Fibroblast of villous mesenchyme (primary cell): ENCODE measurements around the gene MYO16. TPM values are rescaled to one million over a fixed set of nuclear protein-coding genes. Genes with fewer than 3 reads are reported as not detected.

Experiments
- DNase-seq: peaks from one replicate; pipeline ENCODE4 v3.0.0-alpha.2; 2010; ENCODE audit warnings: low read depth
- H3K4me3 ChIP-seq: 2 replicates; pipeline ENCODE4 v1.5.1; 2011; ENCODE audit warnings: low read depth, mild to moderate bottlenecking, low read length
- total RNA-seq: library from RNA; depleted of rRNA; stranded (reverse); fragments of >200 nt; gene quantifications from 2 replicates; pipeline ENCODE4 v1.2.3, GENCODE V29; 2012
- TF ChIP-seq, protein P1 (sequence below): IDR thresholded peaks from 2 replicates; pipeline ENCODE4 v1.5.1; 2012; ENCODE audit warnings: low read depth, mild to moderate bottlenecking, low read length; ENCODE audit not compliant: insufficient read depth

The MYO16 gene
- total RNA-seq, 1 donor: 0.86 TPM

DNA sequence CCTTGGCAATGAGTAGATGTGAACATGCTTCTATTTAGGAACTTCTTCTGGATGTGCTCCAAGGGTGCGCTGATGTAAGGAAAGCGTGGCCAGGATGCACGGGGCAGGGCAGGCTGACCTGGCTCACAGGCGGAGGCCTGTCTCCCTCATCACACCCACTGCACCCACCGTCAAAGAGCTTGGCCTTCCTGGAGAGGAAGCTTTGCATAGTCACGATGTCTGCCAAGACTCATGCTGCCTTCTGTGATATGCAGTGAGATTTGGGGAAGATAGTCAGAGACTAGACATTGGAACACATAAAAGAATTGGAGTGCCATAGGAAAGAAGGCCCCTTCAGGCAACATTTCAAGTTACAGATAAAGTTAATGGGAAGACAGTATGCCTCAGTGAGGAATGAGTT is 82.0 kb downstream of the MYO16 start:
- TF ChIP-seq, protein P1, sequence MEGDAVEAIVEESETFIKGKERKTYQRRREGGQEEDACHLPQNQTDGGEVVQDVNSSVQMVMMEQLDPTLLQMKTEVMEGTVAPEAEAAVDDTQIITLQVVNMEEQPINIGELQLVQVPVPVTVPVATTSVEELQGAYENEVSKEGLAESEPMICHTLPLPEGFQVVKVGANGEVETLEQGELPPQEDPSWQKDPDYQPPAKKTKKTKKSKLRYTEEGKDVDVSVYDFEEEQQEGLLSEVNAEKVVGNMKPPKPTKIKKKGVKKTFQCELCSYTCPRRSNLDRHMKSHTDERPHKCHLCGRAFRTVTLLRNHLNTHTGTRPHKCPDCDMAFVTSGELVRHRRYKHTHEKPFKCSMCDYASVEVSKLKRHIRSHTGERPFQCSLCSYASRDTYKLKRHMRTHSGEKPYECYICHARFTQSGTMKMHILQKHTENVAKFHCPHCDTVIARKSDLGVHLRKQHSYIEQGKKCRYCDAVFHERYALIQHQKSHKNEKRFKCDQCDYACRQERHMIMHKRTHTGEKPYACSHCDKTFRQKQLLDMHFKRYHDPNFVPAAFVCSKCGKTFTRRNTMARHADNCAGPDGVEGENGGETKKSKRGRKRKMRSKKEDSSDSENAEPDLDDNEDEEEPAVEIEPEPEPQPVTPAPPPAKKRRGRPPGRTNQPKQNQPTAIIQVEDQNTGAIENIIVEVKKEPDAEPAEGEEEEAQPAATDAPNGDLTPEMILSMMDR: no peak
- DNase-seq: no peak
- H3K4me3 ChIP-seq: no peak overlapping the region

DNA sequence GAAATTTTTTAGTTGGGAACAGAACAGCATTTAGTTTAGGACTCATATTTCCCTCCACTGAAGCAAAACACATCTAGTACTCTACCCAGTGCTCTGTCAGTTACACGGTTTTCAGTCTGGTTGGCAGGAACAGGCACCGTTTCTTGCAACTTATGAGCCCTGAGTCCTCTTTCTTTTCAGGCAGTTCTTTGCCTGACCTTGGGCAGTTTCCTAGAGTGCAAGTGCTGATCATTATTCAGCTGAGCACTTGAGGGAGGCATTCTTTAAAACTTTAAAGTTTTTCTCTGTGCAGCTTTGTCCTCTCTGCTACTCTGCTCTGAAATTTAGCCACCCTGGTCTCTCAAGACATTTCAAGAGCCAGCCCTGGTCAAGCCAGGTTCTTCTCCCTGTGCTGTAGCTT is 96.1 kb downstream of the MYO16 start:
- TF ChIP-seq, protein P1: no peak
- H3K4me3 ChIP-seq: no peak overlapping the region
- no peak for DNase-seq

DNA sequence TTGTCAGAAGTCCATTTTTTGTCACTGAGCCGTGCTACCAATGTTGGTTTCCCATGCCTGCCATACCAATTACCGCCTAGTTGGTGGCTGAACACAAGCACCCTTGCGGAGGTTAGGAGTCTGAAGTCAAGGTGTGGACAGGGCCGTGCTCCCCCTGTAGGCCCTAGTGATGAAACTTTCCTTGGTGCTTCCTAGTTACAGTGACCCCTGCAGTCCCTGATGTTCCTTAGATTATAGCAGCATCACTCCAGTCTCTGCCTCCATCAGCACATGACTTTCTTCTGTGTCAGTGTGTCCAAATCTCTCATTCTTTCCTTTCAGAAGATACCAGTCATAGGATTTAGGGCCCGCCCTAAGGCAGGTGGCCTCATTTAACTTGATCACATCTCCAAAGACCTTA is 99.0 kb downstream of the MYO16 start:
- no peak for DNase-seq
- TF ChIP-seq, protein P1: no peak
- no peak overlapping the region for H3K4me3 ChIP-seq

DNA sequence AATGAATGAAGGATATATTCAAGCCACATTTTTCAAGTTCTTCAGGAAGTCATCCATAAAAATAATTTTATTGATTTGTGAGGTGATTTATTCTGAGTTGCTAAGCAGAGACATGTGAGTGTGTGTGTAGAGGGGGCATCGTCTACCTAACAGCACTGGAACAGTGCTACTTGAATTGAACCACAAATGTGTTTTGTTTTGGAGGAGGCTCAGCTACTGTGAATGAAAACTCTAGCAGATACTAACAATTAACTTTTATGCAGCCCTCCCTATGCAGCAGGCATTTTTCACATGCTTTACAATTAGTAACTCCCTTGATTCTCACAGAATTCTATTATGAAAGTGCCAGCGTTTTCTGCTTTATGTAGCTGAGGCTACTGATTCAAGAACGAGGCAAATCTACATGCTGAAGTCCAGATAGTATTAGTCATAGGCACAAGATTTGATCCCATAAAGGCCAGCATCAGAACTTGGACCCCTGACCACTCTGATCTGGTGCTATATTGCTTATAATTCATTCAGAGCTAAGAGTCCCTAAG is 103.7 kb downstream of the MYO16 start:
- no peak for DNase-seq
- TF ChIP-seq, protein P1: no peak
- no peak overlapping the region for H3K4me3 ChIP-seq

DNA sequence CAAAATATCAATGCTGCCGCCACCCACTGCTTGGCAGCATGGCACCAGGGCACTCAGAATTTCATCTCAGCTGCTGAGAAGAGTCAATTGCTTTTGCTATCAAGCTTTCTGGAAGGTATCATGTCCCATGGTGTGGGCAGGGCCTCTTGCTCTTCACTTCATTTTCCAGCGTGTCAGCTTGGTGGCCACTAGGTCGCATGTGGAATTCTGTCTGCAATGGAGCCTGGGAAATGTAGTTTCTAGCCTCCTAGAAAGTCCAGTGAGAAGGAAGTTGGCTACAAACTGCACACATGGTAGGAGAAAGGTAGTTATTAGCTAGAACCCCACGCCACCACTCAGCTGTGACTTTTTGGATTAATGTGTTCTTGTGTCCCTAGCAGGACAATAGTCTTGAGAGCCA is 105.3 kb downstream of the MYO16 start:
- DNase-seq: no peak
- TF ChIP-seq, protein P1: no peak
- no peak overlapping the region for H3K4me3 ChIP-seq

DNA sequence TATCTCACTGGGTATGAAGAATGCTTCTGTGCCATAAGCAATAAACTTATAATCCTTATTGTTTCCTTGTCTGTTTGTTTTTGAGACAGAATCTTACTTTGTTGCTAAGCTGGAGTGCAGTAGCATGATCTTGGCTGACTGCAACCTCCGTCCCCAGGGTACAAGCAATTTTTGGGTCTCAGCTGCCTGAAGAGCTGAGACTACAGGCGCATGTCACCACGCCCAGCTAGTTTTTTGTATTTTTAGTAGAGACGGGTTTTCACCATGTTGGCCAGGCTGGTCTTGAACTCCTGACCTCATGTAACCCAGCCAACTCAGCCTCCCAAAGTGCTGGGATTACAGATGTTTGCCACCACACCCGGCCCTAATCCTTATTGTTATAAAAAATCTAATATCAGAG is 112.5 kb downstream of the MYO16 start:
- DNase-seq: no peak
- no peak overlapping the region for H3K4me3 ChIP-seq
- TF ChIP-seq, protein P1: no peak

DNA sequence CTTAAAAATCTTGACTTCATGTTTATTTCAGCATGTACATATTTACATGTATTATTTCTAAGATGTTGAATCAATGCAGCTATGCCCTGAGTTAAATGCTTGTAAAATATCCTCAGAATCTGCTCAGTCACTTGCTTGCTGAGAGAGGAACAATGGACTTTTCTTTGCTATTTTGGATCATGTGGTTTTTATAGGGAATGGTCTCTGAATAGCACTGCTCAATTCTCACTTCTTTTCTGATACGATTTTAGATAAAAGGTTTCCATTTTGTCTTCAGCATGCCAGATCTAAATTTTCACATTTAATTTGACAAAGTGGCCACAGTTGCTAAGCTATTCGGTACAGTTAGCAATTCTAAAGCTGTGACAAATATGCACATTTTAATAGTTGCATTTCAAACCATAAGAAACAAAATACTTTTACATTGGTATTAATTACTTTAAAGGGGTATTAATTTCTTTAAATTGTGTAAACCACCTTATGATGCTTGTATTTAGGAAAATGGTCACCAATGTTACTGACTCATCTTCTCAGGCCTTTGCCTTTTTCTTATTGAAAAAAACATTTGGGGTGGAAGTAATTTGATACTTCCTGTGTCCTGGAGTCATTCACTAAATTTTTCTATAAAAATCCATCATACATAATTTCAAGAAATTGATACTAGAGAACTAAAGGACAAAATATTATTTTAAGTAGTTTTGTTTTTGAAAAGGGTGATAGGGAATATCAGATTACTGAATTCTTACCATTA is 113.5 kb downstream of the MYO16 start:
- DNase-seq: no peak
- TF ChIP-seq, protein P1: no peak

More for the DNA sequence above, 113.5 kb downstream of the MYO16 start:
- no peak overlapping the region for H3K4me3 ChIP-seq
